ENCODE results near the gene TXNRD2. TPM values are rescaled to one million over a fixed set of nuclear protein-coding genes. Genes with fewer than 3 reads are reported as not detected.

TXNRD2 gene
- total RNA-seq, 6 experiments from 2014 or later: 35.9 to 47.8 (median 44.3) TPM

DNA sequence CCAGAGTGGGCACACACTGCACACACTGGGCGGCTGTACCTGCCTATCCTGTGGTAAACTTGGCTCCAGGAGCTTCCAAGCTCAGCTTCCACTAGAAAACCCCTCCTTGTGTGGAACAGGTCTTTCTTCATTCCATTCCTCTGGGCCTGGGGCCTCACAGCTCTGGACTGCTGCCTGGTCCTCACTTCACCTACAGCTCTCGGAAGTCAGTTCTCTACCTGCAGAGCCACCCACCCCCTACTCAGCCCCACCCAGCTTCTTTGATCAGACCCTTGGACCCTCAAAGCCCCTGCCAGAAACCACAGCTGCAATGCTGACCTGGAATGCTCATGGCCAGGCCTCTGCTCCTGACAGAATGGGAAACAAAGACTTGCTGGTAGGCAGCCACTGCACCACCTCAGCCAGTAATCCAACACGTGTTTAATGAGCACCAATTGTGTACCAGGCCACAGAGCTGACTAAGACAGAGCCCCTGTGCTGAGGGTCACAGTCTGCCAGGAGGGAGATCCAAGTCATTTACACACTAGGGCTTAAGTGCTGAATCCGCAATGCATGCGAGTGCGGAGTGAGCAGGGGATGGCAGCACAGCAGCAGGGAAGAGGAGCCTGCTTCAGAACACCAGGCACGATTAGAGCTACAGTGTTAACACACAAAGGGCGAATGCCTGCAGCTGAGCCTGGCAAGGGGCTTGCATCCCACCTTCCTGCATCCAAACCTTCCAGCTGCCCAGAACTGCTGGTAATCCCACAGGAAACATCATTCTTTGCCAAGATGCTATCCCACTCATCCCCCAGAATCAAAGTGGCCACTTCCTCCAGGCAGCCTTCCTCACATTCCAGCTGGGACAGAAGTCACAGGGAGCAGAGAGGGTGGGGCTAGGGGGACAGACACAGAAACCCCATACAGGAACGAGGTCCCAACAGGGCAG is 91.5 kb downstream of the TXNRD2 start:
- TF ChIP-seq, protein P1, sequence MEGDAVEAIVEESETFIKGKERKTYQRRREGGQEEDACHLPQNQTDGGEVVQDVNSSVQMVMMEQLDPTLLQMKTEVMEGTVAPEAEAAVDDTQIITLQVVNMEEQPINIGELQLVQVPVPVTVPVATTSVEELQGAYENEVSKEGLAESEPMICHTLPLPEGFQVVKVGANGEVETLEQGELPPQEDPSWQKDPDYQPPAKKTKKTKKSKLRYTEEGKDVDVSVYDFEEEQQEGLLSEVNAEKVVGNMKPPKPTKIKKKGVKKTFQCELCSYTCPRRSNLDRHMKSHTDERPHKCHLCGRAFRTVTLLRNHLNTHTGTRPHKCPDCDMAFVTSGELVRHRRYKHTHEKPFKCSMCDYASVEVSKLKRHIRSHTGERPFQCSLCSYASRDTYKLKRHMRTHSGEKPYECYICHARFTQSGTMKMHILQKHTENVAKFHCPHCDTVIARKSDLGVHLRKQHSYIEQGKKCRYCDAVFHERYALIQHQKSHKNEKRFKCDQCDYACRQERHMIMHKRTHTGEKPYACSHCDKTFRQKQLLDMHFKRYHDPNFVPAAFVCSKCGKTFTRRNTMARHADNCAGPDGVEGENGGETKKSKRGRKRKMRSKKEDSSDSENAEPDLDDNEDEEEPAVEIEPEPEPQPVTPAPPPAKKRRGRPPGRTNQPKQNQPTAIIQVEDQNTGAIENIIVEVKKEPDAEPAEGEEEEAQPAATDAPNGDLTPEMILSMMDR (IDR thresholded peaks at IDR 0.05): no peak
- TF ChIP-seq POLR2A (IDR thresholded peaks at IDR 0.05): no peak
- DNase-seq: peak in 1 of 3 donors; percentile 20

DNA sequence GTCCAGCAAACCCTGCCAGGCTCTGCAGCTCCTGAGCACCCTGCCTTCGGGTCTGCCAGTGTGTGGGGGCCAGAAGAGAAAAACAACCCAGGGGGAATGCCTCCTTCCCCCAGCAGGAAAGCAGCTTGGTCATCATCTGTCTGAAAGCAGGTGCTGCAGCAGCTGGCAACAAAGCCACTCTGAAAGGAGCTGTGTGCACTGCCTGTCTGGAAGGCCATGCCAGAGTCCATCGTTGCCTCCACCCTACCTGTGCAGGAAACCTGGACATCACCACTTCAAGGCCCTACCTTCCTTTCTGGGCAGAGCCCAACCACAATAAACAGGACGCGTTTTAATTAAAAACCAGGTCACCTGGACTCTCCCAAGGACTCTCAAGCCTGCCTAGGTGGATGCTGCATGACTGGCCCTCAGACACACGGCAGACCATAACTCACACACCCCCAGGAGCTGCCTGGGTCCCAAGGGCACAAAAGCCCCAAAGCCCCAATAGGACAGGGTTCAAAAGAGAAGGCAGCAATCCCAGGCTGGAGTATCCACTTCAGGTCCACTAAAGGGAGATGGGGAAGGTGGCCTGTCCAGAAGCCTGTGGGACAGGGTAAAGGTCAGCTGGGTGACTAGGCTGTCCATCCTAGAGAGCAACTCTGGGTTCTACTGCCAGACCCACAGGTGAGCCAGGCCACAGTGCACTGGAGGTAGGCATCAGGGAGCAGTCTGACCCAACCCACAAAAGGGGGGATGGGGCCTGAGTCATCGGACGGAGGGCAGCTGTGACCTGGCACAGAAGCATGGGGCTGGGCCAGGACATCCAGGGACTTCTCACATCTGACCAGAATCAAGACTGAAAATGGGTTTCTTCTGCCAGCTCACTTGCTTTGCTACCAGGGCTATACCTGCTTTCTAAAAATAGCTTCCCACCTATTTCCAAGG is 93.1 kb downstream of the TXNRD2 start:
- TF ChIP-seq POLR2A (IDR thresholded peaks at IDR 0.05): no peak
- TF ChIP-seq, protein P1 (IDR thresholded peaks at IDR 0.05): no peak
- Histone ChIP-seq H3K9me3 (no peaks in the 10 kb centered on the region), H3K4me3 (no peak overlapping the region), H3K36me3 (peaks cover 0 to 10% (median 3%) of the 10 kb centered on the region in 4 donors), H3K27me3 (no peaks in the 10 kb centered on the region), H3K4me1 (peaks cover 0 to 17% (median 5%) of the 10 kb centered on the region in 4 donors), H3K27ac (no peak overlapping the region)
- DNase-seq (peak; percentile 84 to 88 (median 85)), ATAC-seq (peak; percentile 67 to 89 (median 81))
- WGBS (ENCODE audit: insufficient coverage, low coverage, low lambda C conversion rate, missing lambda C conversion rate): 73% methylated on average over 2 of the region's 7 CpGs
- intact Hi-C loops (cut with DNase I): loop anchor here in 1 of 2 donors (10.0 kb wide), 1 partner anchor 94 kb away; no protein-coding TSS in a partner anchor

More for the DNA sequence above, 91.5 kb downstream of the TXNRD2 start:
- Histone ChIP-seq H3K9me3 (no peaks in the 10 kb centered on the region), H3K4me3 (no peak overlapping the region), H3K27me3 (no peaks in the 10 kb centered on the region), H3K36me3 (peaks cover 0 to 10% (median 3%) of the 10 kb centered on the region in 4 donors), H3K27ac (no peak overlapping the region), H3K4me1 (peaks cover 0 to 19% (median 5%) of the 10 kb centered on the region in 4 donors)
- intact Hi-C loops (cut with DNase I): loop anchor here in 1 of 2 donors (10.0 kb wide), 1 partner anchor 95 kb away; no protein-coding TSS in a partner anchor
- WGBS (ENCODE audit: insufficient coverage, low coverage, low lambda C conversion rate, missing lambda C conversion rate): 82% methylated on average over 6 of the region's 9 CpGs
- no peak for ATAC-seq

DNA sequence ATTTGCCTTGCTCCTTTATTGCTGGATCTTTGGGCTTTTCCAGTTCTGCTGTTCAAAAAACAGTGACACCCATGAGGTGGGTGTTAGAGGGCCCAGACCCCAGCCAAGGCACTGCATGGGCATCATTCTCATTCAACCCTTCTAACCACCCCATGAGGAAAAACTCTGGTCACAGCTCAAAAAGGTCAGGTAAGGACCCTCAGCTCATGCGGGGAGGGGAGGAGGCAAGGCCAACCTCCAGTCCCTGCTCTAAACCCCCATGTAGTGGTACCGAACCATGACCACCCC is 94.3 kb downstream of the TXNRD2 start:
- Histone ChIP-seq H3K4me3 (no peak overlapping the region), H3K27ac (no peak overlapping the region), H3K27me3 (no peaks in the 10 kb centered on the region), H3K4me1 (peaks cover 0 to 11% (median 2%) of the 10 kb centered on the region in 4 donors), H3K36me3 (peaks cover 0 to 10% (median 3%) of the 10 kb centered on the region in 4 donors), H3K9me3 (no peaks in the 10 kb centered on the region)
- intact Hi-C loops (cut with DNase I): loop anchor here in 1 of 2 donors (10.0 kb wide), 1 partner anchor 92 kb away; no protein-coding TSS in a partner anchor
- TF ChIP-seq, protein P1 (IDR thresholded peaks at IDR 0.05): no peak
- no peak for TF ChIP-seq POLR2A (IDR thresholded peaks at IDR 0.05)
- ATAC-seq (no peak), DNase-seq (peak in 1 of 3 donors; percentile 11)
- no CpG with 5 or more reads among the region's 2 CpGs for WGBS (ENCODE audit: insufficient coverage, low coverage, low lambda C conversion rate, missing lambda C conversion rate)

DNA sequence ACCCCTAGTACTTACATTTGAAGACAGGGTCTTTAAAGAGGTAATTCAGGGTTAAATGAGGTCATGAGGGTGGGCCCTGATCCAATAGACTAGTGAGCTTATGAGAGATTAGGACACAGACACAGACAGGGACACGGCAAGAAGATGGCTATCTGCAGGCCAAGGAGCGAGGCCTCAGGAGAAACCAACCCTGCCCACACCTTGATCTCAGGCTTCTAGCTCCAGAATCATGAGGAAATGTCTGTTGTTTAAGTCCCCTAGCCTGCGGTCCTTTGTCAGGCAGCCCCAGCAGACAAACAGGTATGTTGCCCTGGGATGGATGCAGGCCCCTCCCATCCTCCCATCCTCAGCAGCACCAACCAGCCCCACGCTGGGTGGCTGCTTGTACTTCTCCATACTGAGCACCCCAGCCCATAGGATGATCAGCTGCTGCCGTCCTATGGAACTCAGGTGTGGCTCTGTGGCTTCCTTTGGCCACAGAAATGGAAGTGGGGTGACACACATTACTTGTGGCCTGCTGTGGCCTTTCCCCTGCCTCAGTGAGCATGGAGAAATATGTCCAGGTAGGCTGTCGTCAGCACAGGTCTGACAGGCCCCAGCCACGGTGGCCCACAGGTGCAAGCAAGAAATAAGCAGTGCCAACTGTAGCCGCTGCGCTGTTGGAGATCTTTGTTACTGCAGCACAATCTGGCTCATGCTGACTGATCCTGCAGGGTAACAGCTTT is 94.8 kb downstream of the TXNRD2 start:
- DNase-seq (peak in 1 of 3 donors; percentile 36), ATAC-seq (no peak)
- Histone ChIP-seq H3K36me3 (peaks cover 0 to 8% (median 2%) of the 10 kb centered on the region in 4 donors), H3K4me3 (no peak overlapping the region), H3K27ac (no peak overlapping the region), H3K9me3 (no peaks in the 10 kb centered on the region), H3K27me3 (no peaks in the 10 kb centered on the region), H3K4me1 (peaks cover 0 to 11% (median 2%) of the 10 kb centered on the region in 4 donors)
- intact Hi-C loops (cut with DNase I): loop anchor here in 1 of 2 donors (10.0 kb wide), 1 partner anchor 92 kb away; no protein-coding TSS in a partner anchor
- TF ChIP-seq, protein P1 (IDR thresholded peaks at IDR 0.05): no peak
- no peak for TF ChIP-seq POLR2A (IDR thresholded peaks at IDR 0.05)
- WGBS (ENCODE audit: insufficient coverage, low coverage, low lambda C conversion rate, missing lambda C conversion rate): 86% methylated on average over 4 of the region's 9 CpGs

All from right lobe of liver (tissue), 6 donors.